ENCODE measurements around the gene RAB40C.

Gene RAB40C

DNA sequence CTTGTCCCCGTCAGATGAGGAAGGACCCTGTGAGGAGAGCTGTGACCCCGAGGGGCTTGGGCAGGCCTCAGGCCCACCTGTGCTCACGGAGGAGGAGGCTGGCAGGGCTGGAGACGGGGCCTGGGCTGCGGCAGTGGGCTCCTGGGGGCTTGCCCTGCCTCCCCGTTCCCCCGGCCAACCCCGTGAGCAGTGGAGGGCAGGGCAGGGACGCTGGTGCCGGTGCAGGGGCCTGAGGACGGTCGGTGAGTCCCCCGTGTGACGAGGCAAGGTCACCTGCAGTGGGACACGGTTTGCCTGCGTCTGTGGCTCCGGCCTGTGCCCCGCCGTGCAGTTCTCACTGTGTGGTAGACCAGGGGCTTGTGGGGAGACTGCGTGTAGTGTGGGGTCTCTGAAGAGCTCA is 69.8 kb downstream of the RAB40C start:
- Histone ChIP-seq H3K27ac (no peak overlapping the region), H3K4me3 (ENCODE audit: low read depth, low read length) (no peak overlapping the region), H3K36me3 (peaks cover 80% of the 10 kb centered on the region), H3K27me3 (ENCODE audit: insufficient read depth, low read depth, severe bottlenecking) (no peaks in the 10 kb centered on the region), H3K9me3 (ENCODE audit: severe bottlenecking) (no peaks in the 10 kb centered on the region)
- TF ChIP-seq, protein P1, sequence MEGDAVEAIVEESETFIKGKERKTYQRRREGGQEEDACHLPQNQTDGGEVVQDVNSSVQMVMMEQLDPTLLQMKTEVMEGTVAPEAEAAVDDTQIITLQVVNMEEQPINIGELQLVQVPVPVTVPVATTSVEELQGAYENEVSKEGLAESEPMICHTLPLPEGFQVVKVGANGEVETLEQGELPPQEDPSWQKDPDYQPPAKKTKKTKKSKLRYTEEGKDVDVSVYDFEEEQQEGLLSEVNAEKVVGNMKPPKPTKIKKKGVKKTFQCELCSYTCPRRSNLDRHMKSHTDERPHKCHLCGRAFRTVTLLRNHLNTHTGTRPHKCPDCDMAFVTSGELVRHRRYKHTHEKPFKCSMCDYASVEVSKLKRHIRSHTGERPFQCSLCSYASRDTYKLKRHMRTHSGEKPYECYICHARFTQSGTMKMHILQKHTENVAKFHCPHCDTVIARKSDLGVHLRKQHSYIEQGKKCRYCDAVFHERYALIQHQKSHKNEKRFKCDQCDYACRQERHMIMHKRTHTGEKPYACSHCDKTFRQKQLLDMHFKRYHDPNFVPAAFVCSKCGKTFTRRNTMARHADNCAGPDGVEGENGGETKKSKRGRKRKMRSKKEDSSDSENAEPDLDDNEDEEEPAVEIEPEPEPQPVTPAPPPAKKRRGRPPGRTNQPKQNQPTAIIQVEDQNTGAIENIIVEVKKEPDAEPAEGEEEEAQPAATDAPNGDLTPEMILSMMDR (IDR thresholded peaks at IDR 0.05; ENCODE audit: low read depth, low read length), result no peak
- DNase-seq, result no peak

DNA sequence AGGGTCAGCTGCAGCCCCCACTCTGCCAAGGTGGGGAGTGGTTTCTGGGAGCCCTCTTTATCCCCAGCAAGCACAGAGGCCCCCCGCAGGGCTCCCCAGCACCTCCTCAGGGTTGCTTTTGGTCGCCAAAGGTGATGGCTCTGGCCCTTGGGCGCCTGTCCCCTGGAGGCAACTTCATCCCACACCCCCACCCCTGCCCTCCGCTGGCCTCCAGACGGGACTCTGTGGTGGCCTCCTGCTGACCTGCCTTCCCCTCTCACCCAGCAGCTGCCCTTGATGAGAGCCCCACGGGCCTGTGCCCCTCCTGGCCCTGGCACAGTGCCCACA is 70.2 kb downstream of the RAB40C start:
- no peak for DNase-seq
- TF ChIP-seq, protein P1 (IDR thresholded peaks at IDR 0.05; ENCODE audit: low read depth, low read length), result no peak
- Histone ChIP-seq H3K9me3 (ENCODE audit: severe bottlenecking) (no peaks in the 10 kb centered on the region), H3K27me3 (ENCODE audit: insufficient read depth, low read depth, severe bottlenecking) (no peaks in the 10 kb centered on the region), H3K36me3 (peaks cover 75% of the 10 kb centered on the region), H3K27ac (peak overlapping the region; percentile 60), H3K4me3 (ENCODE audit: low read depth, low read length) (no peak overlapping the region)

DNA sequence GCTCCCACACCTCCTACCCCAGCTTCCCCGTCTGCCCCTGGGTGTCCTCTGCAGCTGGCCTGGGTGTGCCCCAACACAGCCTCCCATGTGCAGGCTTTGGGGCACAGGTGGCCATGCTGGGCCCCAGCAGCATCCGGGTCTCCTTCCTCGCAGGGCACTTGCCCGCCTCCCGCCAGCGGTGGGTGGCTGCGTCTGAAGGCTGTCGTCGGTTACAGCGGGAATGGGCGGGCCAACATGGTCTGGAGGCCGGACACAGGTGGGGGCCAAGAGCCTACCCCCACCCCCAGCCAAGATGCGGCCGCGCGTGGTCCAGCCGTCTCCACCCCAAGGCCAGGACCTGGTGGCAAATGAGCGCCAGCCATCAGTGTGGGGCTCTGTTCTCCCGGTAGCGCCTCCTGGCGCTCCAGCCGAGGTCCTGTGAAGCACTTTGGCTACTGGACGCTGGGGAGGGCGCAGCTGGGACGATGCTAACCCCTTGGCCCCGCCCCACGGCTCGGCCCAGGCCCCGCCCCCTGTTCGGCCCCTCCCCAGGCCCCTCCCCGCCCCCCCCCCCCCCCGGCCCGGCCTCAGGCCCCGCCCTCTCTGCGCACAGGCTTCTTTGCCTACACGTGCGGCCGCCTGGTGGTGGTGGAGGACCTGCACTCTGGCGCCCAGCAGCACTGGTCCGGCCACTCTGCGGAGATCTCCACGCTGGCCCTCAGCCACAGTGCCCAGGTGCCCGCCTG is 70.8 kb downstream of the RAB40C start:
- TF ChIP-seq, protein P1 (IDR thresholded peaks at IDR 0.05; ENCODE audit: low read depth, low read length), result peak; percentile 72

DNA sequence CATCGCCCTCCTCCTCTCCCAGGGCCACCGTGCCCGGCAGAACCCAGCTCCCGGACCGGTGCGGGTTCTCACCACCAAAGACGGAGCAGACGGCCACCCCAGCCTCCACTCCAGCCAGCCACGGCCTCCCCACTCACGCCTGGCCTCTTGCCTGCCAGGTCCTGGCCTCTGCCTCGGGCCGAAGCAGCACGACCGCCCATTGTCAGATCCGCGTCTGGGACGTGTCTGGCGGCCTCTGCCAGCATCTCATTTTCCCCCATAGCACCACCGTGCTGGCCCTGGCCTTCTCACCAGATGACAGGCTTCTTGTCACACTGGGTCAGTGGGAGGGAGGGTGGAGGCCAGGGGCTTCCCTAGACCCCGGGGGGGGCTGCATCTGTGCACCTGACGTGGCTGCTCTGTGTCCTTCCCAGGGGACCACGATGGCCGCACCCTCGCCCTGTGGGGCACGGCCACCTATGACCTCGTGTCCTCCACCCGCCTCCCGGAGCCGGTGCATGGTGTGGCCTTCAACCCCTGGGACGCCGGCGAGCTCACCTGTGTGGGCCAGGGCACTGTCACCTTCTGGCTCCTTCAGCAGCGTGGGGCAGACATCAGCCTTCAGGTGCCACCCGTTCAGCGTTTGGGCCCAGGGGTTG is 71.4 kb downstream of the RAB40C start:
- no peak for DNase-seq
- H3K36me3 ChIP-seq, result peaks cover 69% of the 10 kb centered on the region
- no peaks in the 10 kb centered on the region for H3K27me3 ChIP-seq (ENCODE audit: insufficient read depth, low read depth, severe bottlenecking)
- H3K9me3 ChIP-seq (ENCODE audit: severe bottlenecking), result no peaks in the 10 kb centered on the region
- TF ChIP-seq, protein P1 (IDR thresholded peaks at IDR 0.05; ENCODE audit: low read depth, low read length), result no peak
- H3K27ac ChIP-seq, result peak overlapping the region; percentile 69
- no peak overlapping the region for H3K4me3 ChIP-seq (ENCODE audit: low read depth, low read length)

More for the DNA sequence above, 70.8 kb downstream of the RAB40C start:
- H3K36me3 ChIP-seq, result peaks cover 70% of the 10 kb centered on the region
- DNase-seq, result peak; percentile 93
- H3K9me3 ChIP-seq (ENCODE audit: severe bottlenecking), result no peaks in the 10 kb centered on the region
- H3K27me3 ChIP-seq (ENCODE audit: insufficient read depth, low read depth, severe bottlenecking), result no peaks in the 10 kb centered on the region
- H3K27ac ChIP-seq, result peak overlapping the region; percentile 69
- no peak overlapping the region for H3K4me3 ChIP-seq (ENCODE audit: low read depth, low read length)

DNA sequence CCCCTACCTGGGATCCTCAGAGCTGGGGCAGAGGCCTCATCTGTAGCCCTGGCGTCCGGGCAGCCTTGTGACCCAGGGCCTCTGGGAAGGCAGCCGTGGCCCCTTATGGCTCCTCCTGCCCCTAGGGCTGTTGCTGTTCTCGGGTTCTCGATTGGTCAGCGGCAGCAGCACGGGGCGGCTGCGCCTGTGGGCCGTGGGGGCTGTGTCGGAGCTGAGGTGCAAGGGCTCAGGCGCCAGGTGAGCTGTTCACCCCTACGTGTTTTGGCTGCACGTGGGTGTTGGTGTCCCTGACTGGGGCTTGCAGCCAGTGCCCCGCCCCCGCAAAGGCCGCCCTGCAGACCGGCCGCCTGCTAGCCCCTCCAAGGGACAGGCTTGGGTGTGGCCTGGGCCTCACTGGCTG is 72.2 kb downstream of the RAB40C start:
- H3K27ac ChIP-seq, result no peak overlapping the region
- H3K9me3 ChIP-seq (ENCODE audit: severe bottlenecking), result no peaks in the 10 kb centered on the region
- peaks cover 61% of the 10 kb centered on the region for H3K36me3 ChIP-seq

More for the DNA sequence above, 72.2 kb downstream of the RAB40C start:
- no peak overlapping the region for H3K4me3 ChIP-seq (ENCODE audit: low read depth, low read length)
- no peaks in the 10 kb centered on the region for H3K27me3 ChIP-seq (ENCODE audit: insufficient read depth, low read depth, severe bottlenecking)
- TF ChIP-seq, protein P1 (IDR thresholded peaks at IDR 0.05; ENCODE audit: low read depth, low read length), result no peak
- no peak for DNase-seq
